ENCODE data around the gene PRDM16. TPM values are rescaled to one million over a fixed set of nuclear protein-coding genes. Genes with fewer than 3 reads are reported as not detected.

The PRDM16 gene
- total RNA-seq, 1 experiment from 2014 or later: 0.17 TPM

GRCh38 chr1:3146458-3146857 lies 77.5 kb downstream of the PRDM16 start:
- H3K27ac Mint-ChIP-seq: peak overlapping the region in 1 of 3 experiments; percentile 21; a peak in 2 of 7 replicates
- no peaks in the 10 kb centered on the region for H3K79me1 ChIP-seq (ENCODE audit: insufficient read depth, low read depth, low read length, poor library complexity, severe bottlenecking)
- no peak overlapping the region for H2BK15ac ChIP-seq (ENCODE audit: low read depth, low read length)
- no peak overlapping the region for H3T11ph ChIP-seq (ENCODE audit: low read length)
- H3K4me2 ChIP-seq (ENCODE audit: insufficient read depth, insufficient read length, low read length): no peak overlapping the region
- no peak overlapping the region for H3K27ac ChIP-seq (ENCODE audit: insufficient read length, low read depth, low read length)
- no peak overlapping the region for H4K5ac ChIP-seq (ENCODE audit: insufficient read length, low read depth, low read length)
- no peak overlapping the region for H2BK5ac ChIP-seq (ENCODE audit: insufficient read length, low read length)
- H3K23ac ChIP-seq (ENCODE audit: insufficient read length, low read depth, low read length): no peak overlapping the region
- H4K91ac ChIP-seq (ENCODE audit: insufficient read length, low read depth, low read length): no peak overlapping the region
- H3K27me3 ChIP-seq (ENCODE audit: insufficient read depth, low read length): no peaks in the 10 kb centered on the region
- no peaks in the 10 kb centered on the region for H3K9me3 ChIP-seq (ENCODE audit: control insufficient read depth, low read depth, low read length)
- no peak overlapping the region; a peak in 1 of 5 replicates for H3K4me3 Mint-ChIP-seq
- no peaks in the 10 kb centered on the region for H3K79me2 ChIP-seq (ENCODE audit: insufficient read depth, low read length)
- H2BK120ac ChIP-seq (ENCODE audit: low read depth, low read length, poor library complexity, severe bottlenecking): no peak overlapping the region
- H2AK5ac ChIP-seq (ENCODE audit: insufficient read length, low read length): no peak overlapping the region
- H4K8ac ChIP-seq (replicated peaks; ENCODE audit: insufficient read length, low read depth, low read length): no peak overlapping the region
- no peak overlapping the region for H3K14ac ChIP-seq (ENCODE audit: insufficient read depth, low read length)
- TF ChIP-seq CTCF (conservative IDR thresholded peaks at IDR 0.05): no peak
- no CpG with 5 or more reads among the region's 14 CpGs for WGBS (ENCODE audit: extremely low coverage, insufficient read length, low lambda C conversion rate)
- no peaks in the 10 kb centered on the region for H3K4me1 ChIP-seq (ENCODE audit: insufficient read depth, low read length)
- no peak overlapping the region for H3K9ac ChIP-seq (ENCODE audit: extremely low read depth, insufficient read length, low read length)
- H4K20me1 ChIP-seq (ENCODE audit: control insufficient read depth, insufficient read depth, insufficient read length): no peaks in the 10 kb centered on the region
- no peak overlapping the region for H3K18ac ChIP-seq (ENCODE audit: insufficient read length, low read depth, low read length)
- no peak overlapping the region for H3K4ac ChIP-seq (ENCODE audit: low read depth, low read length)
- no peaks in the 10 kb centered on the region for H3K23me2 ChIP-seq (ENCODE audit: insufficient read length, low read depth, low read length, poor library complexity, severe bottlenecking)
- H3K4me1 Mint-ChIP-seq: no peaks in the 10 kb centered on the region
- peaks cover 5% of the 10 kb centered on the region; the same call in 1 of the 2 replicates for H3K27me3 Mint-ChIP-seq (ENCODE audit: low read depth)
- no peak overlapping the region for H3K56ac ChIP-seq (ENCODE audit: insufficient read length, low read depth, low read length)
- no peak overlapping the region for H2AFZ ChIP-seq (ENCODE audit: low read length)
- DNase-seq: no peak
- peaks cover 0 to 8% of the 10 kb centered on the region in 2 experiments; a peak in 2 of 5 replicates for H3K9me3 Mint-ChIP-seq
- no peaks in the 10 kb centered on the region for H3K36me3 Mint-ChIP-seq (ENCODE audit: insufficient read depth in 1 of 3, low read depth in 3 of 3)
- H2BK20ac ChIP-seq (ENCODE audit: low read depth, low read length, poor library complexity, severe bottlenecking): no peak overlapping the region
- H2BK12ac ChIP-seq (ENCODE audit: insufficient read length, low read depth, low read length): no peak overlapping the region

Data from H9 (cell line).